GM12878 (cell line): ENCODE results near the gene TDRD7.

Source experiments
- EZH2 ChIP-seq: IDR thresholded peaks from 2 replicates; pipeline ENCODE4 v1.6.1; 2012; ENCODE audit warnings: low read depth, mild to moderate bottlenecking, control low read depth, inconsistent platforms, low read length, borderline replicate concordance; ENCODE audit not compliant: control insufficient read depth
- POLR2A ChIP-seq: IDR thresholded peaks from 2 replicates; pipeline ENCODE4 v1.6.1; 2011; ENCODE audit warnings: low read depth, mild to moderate bottlenecking, low read length
- ZZZ3 ChIP-seq: IDR thresholded peaks from 2 replicates; pipeline ENCODE4 v1.6.1; 2011; ENCODE audit warnings: low read depth; ENCODE audit not compliant: control insufficient read depth, insufficient read length
- TF ChIP-seq, protein P1 (sequence below), 3 experiments: IDR thresholded peaks in 2 of 3; conservative IDR thresholded peaks in 1 of 3; 2 replicates each; pipeline ENCODE4 v1.5.1; 2011; ENCODE audit warnings: low read depth in 3 of 3, low read length in 3 of 3, mild to moderate bottlenecking in 3 of 3, control low read depth in 2 of 3, moderate library complexity in 2 of 3, inconsistent platforms in 1 of 3, mixed read lengths in 1 of 3; ENCODE audit not compliant: control insufficient read depth in 2 of 3, insufficient read depth in 1 of 3; ENCODE audit errors: extremely low read depth in 1 of 3

DNA sequence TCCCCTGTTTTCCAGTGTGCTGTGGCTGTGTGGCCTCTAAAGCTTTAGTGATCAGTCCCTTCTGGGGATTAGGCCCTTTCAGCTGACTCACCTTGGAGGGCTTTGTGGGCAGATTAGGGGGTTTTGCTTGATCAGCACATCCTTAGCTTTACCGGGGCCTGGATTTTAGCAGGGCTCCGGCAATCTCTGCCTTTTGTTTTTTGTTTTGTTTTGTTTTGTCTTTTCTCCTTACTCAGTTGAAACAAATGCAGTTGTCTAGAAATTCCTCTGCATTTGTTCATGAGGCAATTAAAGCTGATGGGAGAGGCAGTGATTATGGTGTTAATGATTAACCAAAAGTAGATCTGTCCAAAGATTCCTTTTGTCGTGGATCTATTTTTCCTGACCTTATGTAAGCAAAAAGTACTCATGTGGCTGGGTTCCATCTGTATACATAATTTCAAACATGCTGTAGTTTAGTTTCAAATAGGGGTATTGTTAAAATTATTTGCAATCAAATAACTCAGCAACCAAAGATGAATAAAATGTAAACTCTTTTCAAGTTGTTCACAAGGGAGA lies 5.2 kb upstream of the TDRD7 start:
- TF ChIP-seq, protein P1, sequence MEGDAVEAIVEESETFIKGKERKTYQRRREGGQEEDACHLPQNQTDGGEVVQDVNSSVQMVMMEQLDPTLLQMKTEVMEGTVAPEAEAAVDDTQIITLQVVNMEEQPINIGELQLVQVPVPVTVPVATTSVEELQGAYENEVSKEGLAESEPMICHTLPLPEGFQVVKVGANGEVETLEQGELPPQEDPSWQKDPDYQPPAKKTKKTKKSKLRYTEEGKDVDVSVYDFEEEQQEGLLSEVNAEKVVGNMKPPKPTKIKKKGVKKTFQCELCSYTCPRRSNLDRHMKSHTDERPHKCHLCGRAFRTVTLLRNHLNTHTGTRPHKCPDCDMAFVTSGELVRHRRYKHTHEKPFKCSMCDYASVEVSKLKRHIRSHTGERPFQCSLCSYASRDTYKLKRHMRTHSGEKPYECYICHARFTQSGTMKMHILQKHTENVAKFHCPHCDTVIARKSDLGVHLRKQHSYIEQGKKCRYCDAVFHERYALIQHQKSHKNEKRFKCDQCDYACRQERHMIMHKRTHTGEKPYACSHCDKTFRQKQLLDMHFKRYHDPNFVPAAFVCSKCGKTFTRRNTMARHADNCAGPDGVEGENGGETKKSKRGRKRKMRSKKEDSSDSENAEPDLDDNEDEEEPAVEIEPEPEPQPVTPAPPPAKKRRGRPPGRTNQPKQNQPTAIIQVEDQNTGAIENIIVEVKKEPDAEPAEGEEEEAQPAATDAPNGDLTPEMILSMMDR (IDR thresholded peaks at IDR 0.05 in 2 of 3, conservative IDR thresholded peaks at IDR 0.05 in 1 of 3; ENCODE audit: control insufficient read depth in 2 of 3, extremely low read depth in 1 of 3, insufficient read depth in 1 of 3, low read depth in 3 of 3, low read length in 3 of 3): no peak
- TF ChIP-seq ZZZ3 (no peak), EZH2 (no peak), POLR2A (no peak)
